ENCODE data around the gene SMIM1.

SMIM1 gene

GRCh38 chr1:3816331-3817137 lies 44.0 kb downstream of the SMIM1 start:
- Mint-ChIP-seq H3K36me3 (ENCODE audit: low read depth) (peaks cover 65% of the 10 kb centered on the region), H3K4me1 (ENCODE audit: low read depth) (no peaks in the 10 kb centered on the region), H3K27ac (no peak overlapping the region), H3K27me3 (no peaks in the 10 kb centered on the region), H3K4me3 (no peak overlapping the region), H3K9me3 (no peaks in the 10 kb centered on the region)
- intact Hi-C loops (cut with micrococcal nuclease), result no loop called here

- Mint-ChIP-seq H3K4me1 (ENCODE audit: low read depth) (no peaks in the 10 kb centered on the region), H3K27me3 (no peaks in the 10 kb centered on the region), H3K4me3 (no peak overlapping the region), H3K9me3 (no peaks in the 10 kb centered on the region), H3K36me3 (ENCODE audit: low read depth) (peaks cover 72% of the 10 kb centered on the region), H3K27ac (no peak overlapping the region)
- intact Hi-C loops (cut with micrococcal nuclease), result no loop called here
These were observed 44.7 kb downstream of the SMIM1 start for GRCh38 chr1:3817138-3817740.

- Mint-ChIP-seq H3K36me3 (ENCODE audit: low read depth) (peaks cover 79% of the 10 kb centered on the region), H3K27ac (no peak overlapping the region), H3K27me3 (no peaks in the 10 kb centered on the region), H3K4me1 (ENCODE audit: low read depth) (peaks cover 6% of the 10 kb centered on the region), H3K9me3 (no peaks in the 10 kb centered on the region), H3K4me3 (no peak overlapping the region)
- intact Hi-C loops (cut with micrococcal nuclease), result no loop called here
These were observed 45.5 kb downstream of the SMIM1 start for GRCh38 chr1:3817821-3818597.

- Mint-ChIP-seq H3K9me3 (no peaks in the 10 kb centered on the region), H3K36me3 (ENCODE audit: low read depth) (peaks cover 86% of the 10 kb centered on the region), H3K4me3 (no peak overlapping the region), H3K4me1 (ENCODE audit: low read depth) (peaks cover 6% of the 10 kb centered on the region), H3K27ac (no peak overlapping the region), H3K27me3 (no peaks in the 10 kb centered on the region)
- intact Hi-C loops (cut with micrococcal nuclease), result no loop called here
These were observed 47.2 kb downstream of the SMIM1 start for GRCh38 chr1:3819771-3820200.

- Mint-ChIP-seq H3K36me3 (ENCODE audit: low read depth) (peaks cover 86% of the 10 kb centered on the region), H3K4me3 (no peak overlapping the region), H3K9me3 (no peaks in the 10 kb centered on the region), H3K4me1 (ENCODE audit: low read depth) (peaks cover 6% of the 10 kb centered on the region), H3K27ac (no peak overlapping the region), H3K27me3 (no peaks in the 10 kb centered on the region)
- intact Hi-C loops (cut with micrococcal nuclease), result no loop called here
These were observed 47.8 kb downstream of the SMIM1 start for GRCh38 chr1:3820316-3820715.

GRCh38 chr1:3821004-3821403 lies 48.5 kb downstream of the SMIM1 start:
- H3K4me1 Mint-ChIP-seq (ENCODE audit: low read depth), result peaks cover 6% of the 10 kb centered on the region
- intact Hi-C loops (cut with micrococcal nuclease), result no loop called here
- H3K27ac Mint-ChIP-seq, result no peak overlapping the region
- H3K9me3 Mint-ChIP-seq, result no peaks in the 10 kb centered on the region
- no peaks in the 10 kb centered on the region for H3K27me3 Mint-ChIP-seq
- H3K4me3 Mint-ChIP-seq, result no peak overlapping the region
- peaks cover 86% of the 10 kb centered on the region for H3K36me3 Mint-ChIP-seq (ENCODE audit: low read depth)

GRCh38 chr1:3821447-3821846 lies 48.9 kb downstream of the SMIM1 start:
- no peaks in the 10 kb centered on the region for H3K27me3 Mint-ChIP-seq
- intact Hi-C loops (cut with micrococcal nuclease), result no loop called here
- peaks cover 86% of the 10 kb centered on the region for H3K36me3 Mint-ChIP-seq (ENCODE audit: low read depth)
- H3K4me3 Mint-ChIP-seq, result no peak overlapping the region
- no peak overlapping the region for H3K27ac Mint-ChIP-seq
- H3K4me1 Mint-ChIP-seq (ENCODE audit: low read depth), result peaks cover 6% of the 10 kb centered on the region
- H3K9me3 Mint-ChIP-seq, result no peaks in the 10 kb centered on the region

GRCh38 chr1:3821908-3822307 lies 49.4 kb downstream of the SMIM1 start:
- Mint-ChIP-seq H3K27me3 (no peaks in the 10 kb centered on the region), H3K36me3 (ENCODE audit: low read depth) (peaks cover 86% of the 10 kb centered on the region), H3K27ac (no peak overlapping the region), H3K4me3 (no peak overlapping the region), H3K4me1 (ENCODE audit: low read depth) (peaks cover 6% of the 10 kb centered on the region), H3K9me3 (no peaks in the 10 kb centered on the region)
- intact Hi-C loops (cut with micrococcal nuclease), result no loop called here

GRCh38 chr1:3822421-3822820 lies 49.9 kb downstream of the SMIM1 start:
- Mint-ChIP-seq H3K36me3 (ENCODE audit: low read depth) (peaks cover 86% of the 10 kb centered on the region), H3K27ac (no peak overlapping the region), H3K4me1 (ENCODE audit: low read depth) (peaks cover 6% of the 10 kb centered on the region), H3K27me3 (no peaks in the 10 kb centered on the region), H3K4me3 (no peak overlapping the region), H3K9me3 (no peaks in the 10 kb centered on the region)
- intact Hi-C loops (cut with micrococcal nuclease), result no loop called here

GRCh38 chr1:3824650-3825049 lies 52.1 kb downstream of the SMIM1 start:
- Mint-ChIP-seq H3K4me3 (no peak overlapping the region), H3K36me3 (ENCODE audit: low read depth) (peaks cover 99% of the 10 kb centered on the region), H3K27ac (no peak overlapping the region), H3K27me3 (no peaks in the 10 kb centered on the region), H3K9me3 (no peaks in the 10 kb centered on the region), H3K4me1 (ENCODE audit: low read depth) (peaks cover 6% of the 10 kb centered on the region)
- intact Hi-C loops (cut with micrococcal nuclease), result no loop called here

GRCh38 chr1:3825356-3825755 lies 52.8 kb downstream of the SMIM1 start:
- no peak overlapping the region for H3K4me3 Mint-ChIP-seq
- intact Hi-C loops (cut with micrococcal nuclease), result no loop called here
- H3K4me1 Mint-ChIP-seq (ENCODE audit: low read depth), result peaks cover 6% of the 10 kb centered on the region
- H3K27me3 Mint-ChIP-seq, result no peaks in the 10 kb centered on the region
- H3K9me3 Mint-ChIP-seq, result no peaks in the 10 kb centered on the region
- peaks cover 99% of the 10 kb centered on the region for H3K36me3 Mint-ChIP-seq (ENCODE audit: low read depth)
- no peak overlapping the region for H3K27ac Mint-ChIP-seq

Data from dendritic cell treated with granulocyte-macrophage colony-stimulating factor and Interleukin-4, amounts not matched to agents 40 ng/mL and 50 ng/mL, for 4 days (primary cell).